GM21619 (cell line): Measurements from ENCODE around the gene ASCC2.
"Not testable (repeated sequence)": the region's sequence is repeated elsewhere in the genome, so short reads cannot be mapped to it uniquely, and the experiment has no call there.

Experiments used
- ATAC-seq: cut with Tn5 transposase; IDR thresholded peaks from one replicate; pipeline ENCODE4 v1.9.1; 2021; ENCODE audit not compliant: unreplicated experiment

The ASCC2 gene

GRCh38 chr22:29859030-29859429 lies 21.0 kb upstream of the ASCC2 start:
- not testable (repeated sequence) for ATAC-seq

GRCh38 chr22:29856496-29856895 lies 18.4 kb upstream of the ASCC2 start:
- no peak for ATAC-seq

- ATAC-seq, result no peak
These were observed 17.6 kb upstream of the ASCC2 start for GRCh38 chr22:29855611-29856181.

GRCh38 chr22:29854432-29854831 lies 16.4 kb upstream of the ASCC2 start:
- ATAC-seq, result no peak

- ATAC-seq, result no peak
These were observed 10.0 kb upstream of the ASCC2 start for GRCh38 chr22:29848111-29848510.

- ATAC-seq, result no peak
These were observed 8.2 kb upstream of the ASCC2 start for GRCh38 chr22:29846290-29846689.

- no peak for ATAC-seq
These were observed 4.7 kb upstream of the ASCC2 start for GRCh38 chr22:29842740-29843139.

GRCh38 chr22:29842172-29842571 lies 4.1 kb upstream of the ASCC2 start:
- no peak for ATAC-seq

- no peak for ATAC-seq
These were observed 2.4 kb upstream of the ASCC2 start for GRCh38 chr22:29840498-29840897.

- no peak for ATAC-seq
These were observed 965 bp upstream of the ASCC2 start for GRCh38 chr22:29839039-29839438.

- no peak for ATAC-seq
These were observed 504 bp upstream of the ASCC2 start for GRCh38 chr22:29838599-29838956.

GRCh38 chr22:29836791-29837370 lies 1.2 kb downstream of the ASCC2 start:
- not testable (repeated sequence) for ATAC-seq

- no peak for ATAC-seq
These were observed 4.0 kb downstream of the ASCC2 start for GRCh38 chr22:29834046-29834445.

GRCh38 chr22:29833392-29833965 lies 4.6 kb downstream of the ASCC2 start:
- ATAC-seq, result no peak

GRCh38 chr22:29831958-29832357 lies 6.1 kb downstream of the ASCC2 start:
- ATAC-seq, result no peak

GRCh38 chr22:29831186-29831921 lies 6.7 kb downstream of the ASCC2 start:
- no peak for ATAC-seq

- ATAC-seq, result no peak
These were observed 7.5 kb downstream of the ASCC2 start for GRCh38 chr22:29830585-29830984.

- not testable (repeated sequence) for ATAC-seq
These were observed 10.3 kb downstream of the ASCC2 start for GRCh38 chr22:29827726-29828125.

GRCh38 chr22:29827091-29827490 lies 11.0 kb downstream of the ASCC2 start:
- no peak for ATAC-seq

- ATAC-seq, result no peak
These were observed 12.5 kb downstream of the ASCC2 start for GRCh38 chr22:29825578-29825977.

- ATAC-seq, result no peak
These were observed 13.4 kb downstream of the ASCC2 start for GRCh38 chr22:29824677-29825076.
